Measurements from ENCODE around the gene UMODL1. TPM values are rescaled to one million over a fixed set of nuclear protein-coding genes. Genes with fewer than 3 reads are reported as not detected.

The UMODL1 gene
- total and polyA plus RNA-seq, 2 of the 13 experiments (the other 11 are each of a cell fraction or from before 2014, with no cell fraction given): not detected

- Histone ChIP-seq H2AFZ (ENCODE audit: low read length) (no peak overlapping the region), H3K79me2 (ENCODE audit: insufficient read depth, low read length) (no peaks in the 10 kb centered on the region), H3K4me1 (ENCODE audit: insufficient read depth, low read length) (peaks cover 15% of the 10 kb centered on the region), H3K9ac (ENCODE audit: insufficient read depth, low read depth, low read length) (no peak overlapping the region), H3K4me3 (replicated peaks in 1 of 3; ENCODE audit: insufficient read depth in 1 of 3, low read depth in 2 of 3, low read length in 3 of 3) (no peak overlapping the region), H3K27me3 (ENCODE audit: control insufficient read depth in 1 of 2, insufficient read depth in 2 of 2, low read length in 2 of 2) (peaks cover 10 to 66% of the 10 kb centered on the region in 2 experiments), H3K4me2 (ENCODE audit: low read depth, low read length) (no peak overlapping the region), H3K27ac (ENCODE audit: extremely low read length, insufficient read depth, low read length) (no peak overlapping the region), H4K20me1 (ENCODE audit: insufficient read depth, low read length) (no peaks in the 10 kb centered on the region), H3K36me3 (replicated peaks in 1 of 2; ENCODE audit: control insufficient read depth in 1 of 2, insufficient read depth in 2 of 2, low read length in 2 of 2) (no peaks in the 10 kb centered on the region), H3K9me3 (ENCODE audit: low read length) (no peaks in the 10 kb centered on the region)
- WGBS (ENCODE audit: low lambda C conversion rate): 41% methylated on average over 4 of the region's 9 CpGs
- no TSS peak for BruUV-seq (replicated peaks)
- intact Hi-C loops (cut with micrococcal nuclease; ENCODE audit: unreplicated experiment): no loop called here
- DNase-seq (ENCODE audit: low spot score) (no peak), FAIRE-seq (no peak), ATAC-seq (no peak)
- in situ Hi-C loops (cut with HindIII; ENCODE audit: extremely low pct_ligation_motif_present, low pct_unique_long_range_greater_than_20kb): no loop called here
- ChIA-PET POLR2A (no interaction called here), CTCF (ENCODE audit: low intra/inter-chr PET ratio, low total read pairs) (no interaction called here)
- TF ChIP-seq HINFP (CRISPR knock-in tag; IDR thresholded peaks at IDR 0.05; ENCODE audit: low read depth) (no peak), LCORL (IDR thresholded peaks at IDR 0.05) (no peak), LCORL (CRISPR knock-in tag; IDR thresholded peaks at IDR 0.05) (no peak), MBD4 (IDR thresholded peaks at IDR 0.05; ENCODE audit: borderline replicate concordance, low read length) (no peak), MLX (CRISPR knock-in tag; IDR thresholded peaks at IDR 0.05) (no peak), JUN (CRISPR knock-in tag; IDR thresholded peaks at IDR 0.05) (no peak), RARG (CRISPR knock-in tag; IDR thresholded peaks at IDR 0.05; ENCODE audit: low read depth) (no peak), HIC2 (CRISPR knock-in tag; IDR thresholded peaks at IDR 0.05; ENCODE audit: low read depth) (no peak), ZNF143 (CRISPR knock-in tag; IDR thresholded peaks at IDR 0.05) (no peak), TSC22D2 (CRISPR knock-in tag; IDR thresholded peaks at IDR 0.05; ENCODE audit: borderline replicate concordance) (no peak), ZNF256 (CRISPR knock-in tag; conservative IDR thresholded peaks at IDR 0.05) (no peak), TOPORS (CRISPR knock-in tag; IDR thresholded peaks at IDR 0.05) (no peak)
- TF ChIP-seq, protein P1, sequence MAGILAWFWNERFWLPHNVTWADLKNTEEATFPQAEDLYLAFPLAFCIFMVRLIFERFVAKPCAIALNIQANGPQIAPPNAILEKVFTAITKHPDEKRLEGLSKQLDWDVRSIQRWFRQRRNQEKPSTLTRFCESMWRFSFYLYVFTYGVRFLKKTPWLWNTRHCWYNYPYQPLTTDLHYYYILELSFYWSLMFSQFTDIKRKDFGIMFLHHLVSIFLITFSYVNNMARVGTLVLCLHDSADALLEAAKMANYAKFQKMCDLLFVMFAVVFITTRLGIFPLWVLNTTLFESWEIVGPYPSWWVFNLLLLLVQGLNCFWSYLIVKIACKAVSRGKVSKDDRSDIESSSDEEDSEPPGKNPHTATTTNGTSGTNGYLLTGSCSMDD (CRISPR knock-in tag; IDR thresholded peaks at IDR 0.05): no peak
These were observed 15.7 kb upstream of the UMODL1 start for GRCh38 chr21:42055425-42055824.
